H1 (cell line): ENCODE results near the gene PRDM10. TPM values are rescaled to one million over a fixed set of nuclear protein-coding genes. Genes with fewer than 3 reads are reported as not detected.

ENCODE experiments used
- CTCF ChIA-PET: fragments of 300-600 bp; sonication (Branson Sonifier 250); formaldehyde crosslinking; loops from one replicate; lab custom pipeline; 2021; ENCODE audit not compliant: partially characterized antibody; lab: Charles Lee
- POLR2A ChIA-PET: fragments of 300-600 bp; sonication (Branson Sonifier 250); formaldehyde crosslinking; loops from one replicate; lab custom pipeline; 2021; ENCODE audit warnings: inconsistent platforms; ENCODE audit not compliant: partially characterized antibody; lab: Charles Lee
- DNase-seq, 2 experiments: peaks; one replicate each; pipeline versions ENCODE4 v3.0.0 to v3.0.0-alpha.2; 2010 to 2022; ENCODE audit warnings: low spot score in 2 of 2, low read depth in 1 of 2, mixed read lengths in 1 of 2
- FAIRE-seq: peaks from 2 replicates; lab custom pipeline; 2011; peaks lifted over from hg19 to GRCh38; lab: Jason Lieb, UNC
- H2AFZ ChIP-seq: 2 replicates; pipeline ENCODE4 v1.8.1; 2012; ENCODE audit warnings: low read length, inconsistent platforms
- H2AK5ac ChIP-seq: 2 replicates; pipeline ENCODE4 v1.6.1; 2013; ENCODE audit warnings: low read depth, low read length
- H2BK120ac ChIP-seq: replicated peaks from 2 replicates; pipeline ENCODE3; 2013; ENCODE audit warnings: low read depth, low read length, inconsistent platforms
- H2BK12ac ChIP-seq: 2 replicates; pipeline ENCODE4 v1.6.1; 2013; ENCODE audit warnings: low read depth, low read length
- H2BK15ac ChIP-seq: 2 replicates; pipeline ENCODE4 v1.6.1; 2013; ENCODE audit warnings: low read length
- H2BK20ac ChIP-seq: 2 replicates; pipeline ENCODE4 v1.6.1; 2013; ENCODE audit warnings: low read length
- H2BK5ac ChIP-seq: 2 replicates; pipeline ENCODE4 v1.6.1; 2013; ENCODE audit warnings: low read depth, low read length
- H3K14ac ChIP-seq: 2 replicates; pipeline ENCODE4 v1.6.1; 2013; ENCODE audit warnings: inconsistent platforms; ENCODE audit not compliant: insufficient read length
- H3K18ac ChIP-seq: 2 replicates; pipeline ENCODE4 v1.6.1; 2013; ENCODE audit warnings: low read length; ENCODE audit errors: extremely low read depth
- H3K23ac ChIP-seq: 2 replicates; pipeline ENCODE4 v1.6.1; 2013; ENCODE audit warnings: inconsistent platforms; ENCODE audit not compliant: insufficient read length
- H3K23me2 ChIP-seq: 2 replicates; pipeline ENCODE4 v1.6.1; 2013; ENCODE audit warnings: low read depth, low read length
- H3K27ac ChIP-seq: 2 replicates; pipeline ENCODE4 v1.6.1; 2011; ENCODE audit warnings: low read depth, low read length, inconsistent platforms
- H3K27me3 ChIP-seq, 4 experiments: replicated peaks in 1 of 4; 1 replicate in 1 of 4; 2 replicates in 3 of 4; pipeline versions ENCODE4 v1.6.1 to v1.8.1; 2011 to 2013; ENCODE audit warnings: low read length in 3 of 4, mild to moderate bottlenecking in 3 of 4, inconsistent platforms in 2 of 4, mixed read lengths in 2 of 4, moderate library complexity in 1 of 4; ENCODE audit not compliant: control insufficient read depth in 3 of 4, insufficient read depth in 3 of 4; ENCODE audit errors: extremely low read depth in 1 of 4
- H3K36me3 ChIP-seq, 4 experiments: 2 replicates each; pipeline versions ENCODE4 v1.6.1 to v1.8.1; 2011 to 2013; ENCODE audit warnings: mild to moderate bottlenecking in 4 of 4, low read length in 3 of 4, moderate library complexity in 2 of 4, control low read depth in 1 of 4, inconsistent platforms in 1 of 4; ENCODE audit not compliant: insufficient read depth in 4 of 4, control insufficient read depth in 2 of 4
- H3K4ac ChIP-seq: replicated peaks from 2 replicates; pipeline ENCODE3; 2013; ENCODE audit warnings: low read length, low read depth, mixed read lengths, inconsistent platforms; ENCODE audit not compliant: insufficient read length
- H3K4me1 ChIP-seq, 4 experiments: replicated peaks in 1 of 4; 1 replicate in 1 of 4; 2 replicates in 3 of 4; pipeline versions ENCODE4 v1.6.1 to v1.8.1; 2011 to 2013; ENCODE audit warnings: low read length in 3 of 4, inconsistent platforms in 2 of 4, mixed read lengths in 1 of 4; ENCODE audit not compliant: insufficient read depth in 4 of 4, control insufficient read depth in 3 of 4
- H3K4me2 ChIP-seq, 2 experiments: 2 replicates each; pipeline versions ENCODE4 v1.6.1 to v1.8.1; 2011 to 2013; ENCODE audit warnings: low read depth in 2 of 2, low read length in 2 of 2, control low read depth in 1 of 2, inconsistent platforms in 1 of 2, mild to moderate bottlenecking in 1 of 2; ENCODE audit not compliant: insufficient read depth in 1 of 2
- H3K4me3 ChIP-seq, 4 experiments: fragments of 200-600, 300-600 bp in 1 of 4; sonication (generic), shearing (Covaris generic), sonication (Bioruptor Twin) in 1 of 4; 2 replicates each; pipeline versions ENCODE4 v1.5.1 to v1.8.1; 2011 to 2016; ENCODE audit warnings: low read length in 4 of 4, low read depth in 3 of 4, control low read depth in 2 of 4, inconsistent platforms in 2 of 4, mild to moderate bottlenecking in 2 of 4, mixed read lengths in 1 of 4, moderate library complexity in 1 of 4; ENCODE audit not compliant: insufficient read depth in 2 of 4; ENCODE audit errors: extremely low read depth in 1 of 4
- H3K56ac ChIP-seq: replicated peaks from 2 replicates; pipeline ENCODE3; 2013; ENCODE audit warnings: low read depth, mild to moderate bottlenecking, mixed read lengths, low read length, inconsistent platforms; ENCODE audit not compliant: insufficient read length
- H3K79me1 ChIP-seq: 2 replicates; pipeline ENCODE4 v1.6.1; 2013; ENCODE audit warnings: low read depth, low read length, control low read depth
- H3K79me2 ChIP-seq, 2 experiments: 2 replicates each; pipeline versions ENCODE4 v1.6.1 to v1.8.1; 2012 to 2013; ENCODE audit warnings: low read length in 2 of 2, mild to moderate bottlenecking in 2 of 2, inconsistent platforms in 1 of 2; ENCODE audit not compliant: insufficient read depth in 2 of 2, control insufficient read depth in 1 of 2
- H3K9ac ChIP-seq, 4 experiments: replicated peaks in 1 of 4; 1 replicate in 1 of 4; 2 replicates in 3 of 4; pipeline versions ENCODE4 v1.6.1 to v1.8.1; 2011 to 2013; ENCODE audit warnings: low read depth in 3 of 4, low read length in 3 of 4, control low read depth in 2 of 4, mild to moderate bottlenecking in 2 of 4, moderate library complexity in 2 of 4, inconsistent platforms in 1 of 4; ENCODE audit errors: extremely low read depth in 1 of 4
- H3K9me3 ChIP-seq, 2 experiments: 2 replicates each; pipeline versions ENCODE4 v1.6.1 to v1.8.1; 2012 to 2013; ENCODE audit warnings: mild to moderate bottlenecking in 2 of 2, moderate library complexity in 2 of 2, control low read depth in 1 of 2, inconsistent platforms in 1 of 2, low read depth in 1 of 2, low read length in 1 of 2, mixed read lengths in 1 of 2; ENCODE audit not compliant: insufficient read depth in 2 of 2
- H4K20me1 ChIP-seq, 2 experiments: replicated peaks in 1 of 2; 2 replicates each; pipeline versions ENCODE3 to v1.8.1; 2011 to 2013; ENCODE audit warnings: inconsistent platforms in 2 of 2, low read length in 2 of 2, mild to moderate bottlenecking in 1 of 2; ENCODE audit not compliant: insufficient read depth in 2 of 2, control insufficient read depth in 1 of 2
- H4K5ac ChIP-seq: 2 replicates; pipeline ENCODE4 v1.6.1; 2013; ENCODE audit warnings: low read length, low read depth, mixed read lengths, inconsistent platforms; ENCODE audit not compliant: insufficient read length
- H4K8ac ChIP-seq: 2 replicates; pipeline ENCODE4 v1.8.0; 2013; ENCODE audit warnings: mild to moderate bottlenecking, moderate library complexity, low read length, inconsistent platforms; ENCODE audit not compliant: insufficient read depth; ENCODE audit errors: extremely low read depth
- H4K91ac ChIP-seq: replicated peaks from 2 replicates; pipeline ENCODE3; 2013; ENCODE audit warnings: low read length, mixed read lengths, inconsistent platforms; ENCODE audit not compliant: insufficient read length
- ASH2L ChIP-seq: fragments of 200-600, 300-600 bp; sonication (generic); IDR thresholded peaks from one replicate; pipeline ENCODE4 v1.7.1; 2017; ENCODE audit warnings: low read length
- ATF2 ChIP-seq: IDR thresholded peaks from 2 replicates; pipeline ENCODE4 v1.6.1; 2012; ENCODE audit warnings: low read length, inconsistent platforms
- KDM1A ChIP-seq: fragments of 200-600, 300-600 bp; sonication (generic); IDR thresholded peaks from 2 replicates; pipeline ENCODE4 v1.7.1; 2016; ENCODE audit warnings: mild to moderate bottlenecking, low read length, borderline replicate concordance
- MAX ChIP-seq: IDR thresholded peaks from 2 replicates; pipeline ENCODE4 v1.6.1; 2012; ENCODE audit warnings: inconsistent platforms
- NANOG ChIP-seq: IDR thresholded peaks from 2 replicates; pipeline ENCODE4 v1.6.1; 2011; ENCODE audit warnings: low read length, low read depth, mild to moderate bottlenecking, inconsistent platforms; ENCODE audit not compliant: insufficient read depth, poor library complexity, severe bottlenecking
- SAP30 ChIP-seq: fragments of 300-600 bp; sonication (generic); IDR thresholded peaks from 2 replicates; pipeline ENCODE4 v1.7.1; 2012; ENCODE audit warnings: low read length, moderate library complexity, mild to moderate bottlenecking, inconsistent platforms; ENCODE audit not compliant: insufficient read depth, insufficient replicate concordance
- TCF12 ChIP-seq: IDR thresholded peaks from 2 replicates; pipeline ENCODE4 v1.6.1; 2011; ENCODE audit warnings: low read depth, mild to moderate bottlenecking, low read length
- WGBS, 2 experiments: shearing (Covaris generic) in 1 of 2; methylation state at CpG; one replicate each; pipeline versions ENCODE4 v1.1.6 to v1.1.7; 2013 to 2015; ENCODE audit warnings: low lambda C conversion rate in 2 of 2, mixed read lengths in 2 of 2, inconsistent platforms in 1 of 2, low coverage in 1 of 2, missing lambda C conversion rate in 1 of 2; ENCODE audit not compliant: insufficient replicate concordance in 2 of 2, insufficient coverage in 1 of 2, insufficient read length in 1 of 2; ENCODE audit errors: extremely low coverage in 1 of 2, missing lambda C conversion rate in 1 of 2; 5-methylcytosine and 5-hydroxymethylcytosine counted together
- polyA plus RNA-seq, 7 experiments: library from polyadenylated mRNA; depleted of rRNA in 3 of 7; stranded (reverse) in 5 of 7; unstranded in 2 of 7; fragments of >200 nt in 5 of 7; fragments of 200-250 nt in 2 of 7; gene quantifications; 1 replicate in 5 of 7; 2 replicates in 1 of 7; 4 replicates in 1 of 7; pipeline versions ENCODE4 v1.2.1 to v1.2.3, GENCODE V29; 2011 to 2013; ENCODE audit warnings: missing spikeins in 2 of 7, mixed read lengths in 2 of 7
- total RNA-seq: library from RNA; stranded (reverse); fragmentation: NEBNext Ultra II Directional; extraction: Animal tissue kit (Norgen Biotek cat#: 25700); gene quantifications from 2 replicates; pipeline ENCODE4 v1.2.1, GENCODE V29; 2021

Gene PRDM10
- total and polyA plus RNA-seq, 2 of the 8 experiments (the other 6 are each of a cell fraction or from before 2014, with no cell fraction given), result 15.5 to 19.2 TPM

- no peak overlapping the region for H3K4me2 ChIP-seq
- peaks cover 10 to 30% (median 21%) of the 10 kb centered on the region in 4 experiments; a peak in 7 of 8 replicates for H3K36me3 ChIP-seq
- no peak overlapping the region for H2BK5ac ChIP-seq
- no peak for TF ChIP-seq ASH2L
- no peak for TF ChIP-seq TCF12
- TF ChIP-seq SAP30, result no peak
- no peak for TF ChIP-seq MAX
- no peak for TF ChIP-seq KDM1A
- TF ChIP-seq NANOG, result no peak
- no peak for TF ChIP-seq ATF2
- H3K79me1 ChIP-seq, result no peaks in the 10 kb centered on the region
- FAIRE-seq (no peak), DNase-seq (no peak)
- H3K56ac ChIP-seq, result no peak overlapping the region
- H4K20me1 ChIP-seq, result no peaks in the 10 kb centered on the region
- H2AK5ac ChIP-seq, result no peak overlapping the region
- H2AFZ ChIP-seq, result no peak overlapping the region
- no peak overlapping the region for H3K4me3 ChIP-seq
- no peak overlapping the region for H4K5ac ChIP-seq
- H3K79me2 ChIP-seq, result no peaks in the 10 kb centered on the region
- no peak overlapping the region for H4K8ac ChIP-seq
- no peak overlapping the region for H3K4ac ChIP-seq
- no peak overlapping the region for H3K27ac ChIP-seq
- 93% methylated on average over 22 of the region's 22 CpGs; no CpG with 5 or more reads in 1 of the 2 experiments for WGBS, 2 experiments
- no peak overlapping the region for H2BK120ac ChIP-seq
- no peak overlapping the region for H3K18ac ChIP-seq
- no peak overlapping the region for H3K9ac ChIP-seq
- no peaks in the 10 kb centered on the region for H3K4me1 ChIP-seq
- H2BK12ac ChIP-seq, result no peak overlapping the region
- no peak overlapping the region for H3K14ac ChIP-seq
- H4K91ac ChIP-seq, result no peak overlapping the region
- CTCF ChIA-PET, result interaction anchor here (2.5 kb wide), 1 partner anchor 214 kb away, joined by 7 read pairs; no protein-coding TSS in a partner anchor
- no peak overlapping the region for H2BK20ac ChIP-seq
- H3K23me2 ChIP-seq, result 0 out of 2 replicates have a peak, but pooled peaks cover 3% of the 10 kb centered on the region
- no peak overlapping the region for H3K23ac ChIP-seq
- POLR2A ChIA-PET, result no interaction called here
- H2BK15ac ChIP-seq, result no peak overlapping the region
- no peaks in the 10 kb centered on the region for H3K9me3 ChIP-seq
- H3K27me3 ChIP-seq, result no peaks in the 10 kb centered on the region
Observed at GRCh38 chr11:129918361-129918760, 84.3 kb downstream of the PRDM10 start.
